ENCODE results near the gene STAT6. TPM values are rescaled to one million over a fixed set of nuclear protein-coding genes. Genes with fewer than 3 reads are reported as not detected.
A peak's percentile ranks its signal among the peaks of the same experiment; 100 is the strongest.

Gene STAT6
- total RNA-seq, 1 donor from 2014 or later = 33.8 TPM

DNA sequence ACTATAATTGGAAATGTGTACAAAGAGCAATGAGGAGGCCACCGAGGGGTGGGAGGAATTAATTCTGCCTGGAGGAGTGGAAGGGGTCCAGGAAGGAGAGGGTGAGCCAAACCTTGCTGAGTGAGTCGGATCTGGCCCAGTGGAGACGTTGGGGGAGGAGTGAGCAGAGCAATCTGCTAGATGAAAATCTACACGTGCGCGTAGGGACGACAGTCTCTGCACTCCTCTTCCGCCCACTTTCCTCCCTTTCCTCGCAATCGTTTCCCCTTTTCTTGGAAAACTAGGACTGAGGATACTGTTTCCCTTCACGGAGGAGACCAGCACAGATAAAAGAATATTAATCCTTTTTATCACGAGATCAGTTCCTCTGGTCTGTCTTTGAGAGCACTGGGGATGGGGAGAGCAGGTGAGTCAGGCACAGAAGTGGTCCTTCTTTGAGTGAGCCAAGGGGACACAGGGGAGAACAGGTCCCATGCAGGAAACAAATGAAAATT, 25.1 kb downstream of the STAT6 start:
- no peak for TF ChIP-seq EZH2 (IDR thresholded peaks at IDR 0.05; ENCODE audit: insufficient read depth, low read length)
- TF ChIP-seq, protein P1, sequence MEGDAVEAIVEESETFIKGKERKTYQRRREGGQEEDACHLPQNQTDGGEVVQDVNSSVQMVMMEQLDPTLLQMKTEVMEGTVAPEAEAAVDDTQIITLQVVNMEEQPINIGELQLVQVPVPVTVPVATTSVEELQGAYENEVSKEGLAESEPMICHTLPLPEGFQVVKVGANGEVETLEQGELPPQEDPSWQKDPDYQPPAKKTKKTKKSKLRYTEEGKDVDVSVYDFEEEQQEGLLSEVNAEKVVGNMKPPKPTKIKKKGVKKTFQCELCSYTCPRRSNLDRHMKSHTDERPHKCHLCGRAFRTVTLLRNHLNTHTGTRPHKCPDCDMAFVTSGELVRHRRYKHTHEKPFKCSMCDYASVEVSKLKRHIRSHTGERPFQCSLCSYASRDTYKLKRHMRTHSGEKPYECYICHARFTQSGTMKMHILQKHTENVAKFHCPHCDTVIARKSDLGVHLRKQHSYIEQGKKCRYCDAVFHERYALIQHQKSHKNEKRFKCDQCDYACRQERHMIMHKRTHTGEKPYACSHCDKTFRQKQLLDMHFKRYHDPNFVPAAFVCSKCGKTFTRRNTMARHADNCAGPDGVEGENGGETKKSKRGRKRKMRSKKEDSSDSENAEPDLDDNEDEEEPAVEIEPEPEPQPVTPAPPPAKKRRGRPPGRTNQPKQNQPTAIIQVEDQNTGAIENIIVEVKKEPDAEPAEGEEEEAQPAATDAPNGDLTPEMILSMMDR (IDR thresholded peaks at IDR 0.05; ENCODE audit: insufficient read depth, low read depth, low read length) = no peak
- Histone ChIP-seq H2AFZ (ENCODE audit: low read depth, low read length) (peak overlapping the region; percentile 53), H3K4me2 (ENCODE audit: low read length) (peak overlapping the region; percentile 96), H3K79me2 (ENCODE audit: insufficient read depth, low read length) (peaks cover 21% of the 10 kb centered on the region), H3K9me3 (ENCODE audit: insufficient read depth, low read depth, low read length) (no peaks in the 10 kb centered on the region), H3K27ac (ENCODE audit: low read depth, low read length) (peak overlapping the region; percentile 97), H3K9ac (ENCODE audit: low read length) (peak overlapping the region; percentile 94), H4K20me1 (ENCODE audit: insufficient read depth, low read length) (peaks cover 15% of the 10 kb centered on the region), H3K27me3 (ENCODE audit: insufficient read depth, low read length) (no peaks in the 10 kb centered on the region), H3K4me3 (ENCODE audit: insufficient read depth, low read depth, low read length) (peak overlapping the region; percentile 83), H3K4me1 (ENCODE audit: insufficient read depth, low read length) (peaks cover 26% of the 10 kb centered on the region), H3K36me3 (ENCODE audit: insufficient read depth, low read length) (no peaks in the 10 kb centered on the region)
- Mint-ChIP-seq H3K27me3 (ENCODE audit: low read depth, unreplicated experiment) (no peaks in the 10 kb centered on the region), H3K9me3 (ENCODE audit: unreplicated experiment) (no peaks in the 10 kb centered on the region), H3K27ac (ENCODE audit: unreplicated experiment) (peak overlapping the region; percentile 98), H3K36me3 (ENCODE audit: low read depth, unreplicated experiment) (peaks cover 6% of the 10 kb centered on the region), H3K4me3 (ENCODE audit: unreplicated experiment) (peak overlapping the region; percentile 87), H3K4me1 (ENCODE audit: low read depth, unreplicated experiment) (peaks cover 13% of the 10 kb centered on the region)
- peak; percentile 44 for DNase-seq (ENCODE audit: low read depth)
- no peak for FAIRE-seq

DNA sequence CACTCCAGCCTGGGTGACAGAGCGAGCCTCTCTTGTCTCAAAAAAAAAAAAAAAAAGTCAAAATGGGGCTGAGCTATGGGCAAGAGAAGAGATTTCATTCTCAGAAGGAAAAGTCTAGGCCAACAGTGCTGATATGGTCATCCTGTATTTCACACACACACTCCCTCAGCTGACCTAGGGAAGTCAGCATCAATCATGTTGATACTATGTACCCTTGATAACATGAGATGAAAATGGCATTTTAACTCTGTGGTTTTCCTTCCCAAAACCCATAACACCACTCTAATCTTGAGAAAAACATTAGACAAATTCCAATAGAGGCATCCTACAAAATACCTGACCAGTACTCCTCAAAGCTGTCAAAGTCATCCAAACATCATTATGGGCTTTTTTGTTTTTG, 30.3 kb downstream of the STAT6 start:
- Mint-ChIP-seq H3K27ac (ENCODE audit: unreplicated experiment) (no peak overlapping the region), H3K9me3 (ENCODE audit: unreplicated experiment) (no peaks in the 10 kb centered on the region), H3K36me3 (ENCODE audit: low read depth, unreplicated experiment) (no peaks in the 10 kb centered on the region), H3K4me3 (ENCODE audit: unreplicated experiment) (no peak overlapping the region), H3K4me1 (ENCODE audit: low read depth, unreplicated experiment) (peaks cover 4% of the 10 kb centered on the region), H3K27me3 (ENCODE audit: low read depth, unreplicated experiment) (no peaks in the 10 kb centered on the region)
- Histone ChIP-seq H3K27me3 (ENCODE audit: insufficient read depth, low read length) (no peaks in the 10 kb centered on the region), H3K9ac (ENCODE audit: low read length) (no peak overlapping the region), H2AFZ (ENCODE audit: low read depth, low read length) (no peak overlapping the region), H3K36me3 (ENCODE audit: insufficient read depth, low read length) (no peaks in the 10 kb centered on the region), H3K79me2 (ENCODE audit: insufficient read depth, low read length) (peaks cover 14% of the 10 kb centered on the region), H3K4me1 (ENCODE audit: insufficient read depth, low read length) (peaks cover 7% of the 10 kb centered on the region), H3K4me3 (ENCODE audit: insufficient read depth, low read depth, low read length) (no peak overlapping the region), H3K9me3 (ENCODE audit: insufficient read depth, low read depth, low read length) (no peaks in the 10 kb centered on the region), H4K20me1 (ENCODE audit: insufficient read depth, low read length) (no peaks in the 10 kb centered on the region), H3K4me2 (ENCODE audit: low read length) (no peak overlapping the region), H3K27ac (ENCODE audit: low read depth, low read length) (no peak overlapping the region)
- TF ChIP-seq, protein P1 (IDR thresholded peaks at IDR 0.05; ENCODE audit: insufficient read depth, low read depth, low read length) = no peak
- TF ChIP-seq EZH2 (IDR thresholded peaks at IDR 0.05; ENCODE audit: insufficient read depth, low read length) = no peak
- FAIRE-seq = no peak
- DNase-seq (ENCODE audit: low read depth) = no peak

DNA sequence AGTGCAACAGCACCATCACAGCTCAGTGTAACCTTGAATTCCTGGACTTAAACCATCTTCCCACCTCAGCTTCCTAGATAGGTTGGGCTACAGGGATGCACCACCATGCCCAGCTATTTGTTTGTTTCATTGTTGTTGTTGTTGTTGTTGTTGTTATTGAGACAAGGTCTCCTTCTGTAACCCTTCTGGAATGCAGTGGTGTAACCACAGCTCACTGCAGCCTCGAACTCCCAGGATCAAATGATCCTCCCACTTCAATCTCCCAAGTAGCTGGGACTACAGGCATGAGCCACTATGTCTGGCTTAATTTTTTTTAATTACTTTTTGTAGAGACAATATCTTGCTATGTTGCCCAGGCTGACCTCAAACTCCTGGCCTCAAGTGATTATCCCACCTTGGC, 31.3 kb downstream of the STAT6 start:
- DNase-seq (ENCODE audit: low read depth) (no peak), FAIRE-seq (no peak)
- TF ChIP-seq, protein P1 (IDR thresholded peaks at IDR 0.05; ENCODE audit: insufficient read depth, low read depth, low read length) = no peak
- no peak for TF ChIP-seq EZH2 (IDR thresholded peaks at IDR 0.05; ENCODE audit: insufficient read depth, low read length)
- H4K20me1 ChIP-seq (ENCODE audit: insufficient read depth, low read length) = no peaks in the 10 kb centered on the region
- Mint-ChIP-seq H3K27me3 (ENCODE audit: low read depth, unreplicated experiment) (no peaks in the 10 kb centered on the region), H3K4me1 (ENCODE audit: low read depth, unreplicated experiment) (peaks cover 2% of the 10 kb centered on the region), H3K27ac (ENCODE audit: unreplicated experiment) (peak overlapping the region; percentile 84), H3K4me3 (ENCODE audit: unreplicated experiment) (no peak overlapping the region), H3K36me3 (ENCODE audit: low read depth, unreplicated experiment) (no peaks in the 10 kb centered on the region), H3K9me3 (ENCODE audit: unreplicated experiment) (no peaks in the 10 kb centered on the region)
- H3K79me2 ChIP-seq (ENCODE audit: insufficient read depth, low read length) = peaks cover 14% of the 10 kb centered on the region
- peaks cover 3% of the 10 kb centered on the region for H3K4me1 ChIP-seq (ENCODE audit: insufficient read depth, low read length)
- no peaks in the 10 kb centered on the region for H3K9me3 ChIP-seq (ENCODE audit: insufficient read depth, low read depth, low read length)
- H3K27me3 ChIP-seq (ENCODE audit: insufficient read depth, low read length) = no peaks in the 10 kb centered on the region
- H2AFZ ChIP-seq (ENCODE audit: low read depth, low read length) = peak overlapping the region; percentile 5
- H3K4me2 ChIP-seq (ENCODE audit: low read length) = no peak overlapping the region
- no peaks in the 10 kb centered on the region for H3K36me3 ChIP-seq (ENCODE audit: insufficient read depth, low read length)
- no peak overlapping the region for H3K27ac ChIP-seq (ENCODE audit: low read depth, low read length)
- no peak overlapping the region for H3K4me3 ChIP-seq (ENCODE audit: insufficient read depth, low read depth, low read length)
- no peak overlapping the region for H3K9ac ChIP-seq (ENCODE audit: low read length)

Data from astrocyte (in vitro differentiated cells and primary cell).